ENCODE data around the gene NOC3L. TPM values are rescaled to one million over a fixed set of nuclear protein-coding genes. Genes with fewer than 3 reads are reported as not detected.
A peak's percentile ranks its signal among the peaks of the same experiment; 100 is the strongest.

Gene NOC3L
- total and polyA plus RNA-seq, 9 of the 15 experiments (the other 6 are each of a cell fraction or from before 2014, with no cell fraction given), result 23.8 to 57.6 (median 32.6) TPM

GRCh38 chr10:94362360-94363250 is at the start of gene NOC3L (continued):
- TF ChIP-seq ZBTB40 (IDR thresholded peaks at IDR 0.05) (peak; percentile 96), ZBTB40 (CRISPR knock-in tag; IDR thresholded peaks at IDR 0.05) (no peak), ETS1 (conservative IDR thresholded peaks at IDR 0.05; ENCODE audit: control insufficient read depth, low read depth, low read length) (peak; percentile 87), ATF3 (IDR thresholded peaks at IDR 0.05) (0 out of 2 replicates have a peak, but pooled peaks have one; percentile 7), ATF3 (CRISPR knock-in tag; conservative IDR thresholded peaks at IDR 0.05) (no peak), ZSCAN32 (CRISPR knock-in tag; IDR thresholded peaks at IDR 0.05) (no peak), ZFX (CRISPR knock-in tag; IDR thresholded peaks at IDR 0.05) (peak; percentile 78), JUND (IDR thresholded peaks at IDR 0.05; ENCODE audit: borderline replicate concordance, low read depth, low read length) (peak; percentile 43), JUND (tag; IDR thresholded peaks at IDR 0.05; ENCODE audit: borderline replicate concordance, low read depth, low read length) (peak; percentile 19; the same call in 1 of the 3 replicates), USF1 (CRISPR knock-in tag; IDR thresholded peaks at IDR 0.05) (peak; percentile 37; the same call in 1 of the 2 replicates)
